ENCODE results near the gene COL4A2.

DNA sequence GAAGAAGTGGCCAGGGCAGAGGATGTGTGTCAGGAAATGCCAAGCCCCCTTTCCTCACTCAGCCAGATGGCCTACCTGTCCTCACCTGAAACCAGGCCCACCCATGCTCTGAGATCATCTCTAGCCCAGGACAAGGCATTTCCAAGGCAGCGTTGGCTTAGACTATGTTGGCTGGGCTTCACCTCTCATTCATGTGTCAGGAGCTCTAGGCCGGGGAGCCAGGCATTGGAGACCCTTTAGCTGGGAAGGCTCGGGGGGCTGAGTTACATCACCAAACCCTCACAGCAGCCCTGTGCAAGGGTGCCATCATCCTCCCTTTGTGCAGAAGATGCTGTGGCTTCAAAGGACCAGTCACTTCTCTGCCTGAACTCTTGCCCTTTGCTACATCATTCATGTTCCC is 40.0 kb downstream of the COL4A2 start:
- no peak for TF ChIP-seq LEF1 (IDR thresholded peaks at IDR 0.05; ENCODE audit: borderline replicate concordance)
- no peak for TF ChIP-seq BHLHE40 (IDR thresholded peaks at IDR 0.05; ENCODE audit: borderline replicate concordance)
- TF ChIP-seq SUZ12 (IDR thresholded peaks at IDR 0.05) = no peak
- no peak for TF ChIP-seq ARNT (IDR thresholded peaks at IDR 0.05)
- TF ChIP-seq NFRKB (IDR thresholded peaks at IDR 0.05) = no peak
- no peak for TF ChIP-seq FOXK2 (IDR thresholded peaks at IDR 0.05)
- no peak for TF ChIP-seq FOXM1 (IDR thresholded peaks at IDR 0.05; ENCODE audit: borderline replicate concordance)
- no peak for TF ChIP-seq ELF4 (IDR thresholded peaks at IDR 0.05)
